IMR-90 (cell line): ENCODE data around the gene ZNF835.

Experiments
- CTCF ChIP-seq: conservative IDR thresholded peaks from 2 replicates; pipeline ENCODE4 v1.5.1; 2012; ENCODE audit warnings: mild to moderate bottlenecking, low read depth, low read length, improper control_type of control experiment
- SMC3 ChIP-seq: fragments of 150-350 bp; IDR thresholded peaks from 2 replicates; pipeline ENCODE4 v1.6.1; 2016; ENCODE audit warnings: low read depth, mild to moderate bottlenecking, antibody characterized with exemption, low read length, moderate library complexity
- USF2 ChIP-seq: fragments of 150-350 bp; IDR thresholded peaks from 2 replicates; pipeline ENCODE4 v1.6.1; 2017; ENCODE audit warnings: mild to moderate bottlenecking, antibody characterized with exemption, low read length, low read depth

GRCh38 chr19:56639217-56639616 is 32.3 kb downstream of the ZNF835 start:
- TF ChIP-seq USF2 (no peak), SMC3 (no peak), CTCF (no peak)
